Measurements from ENCODE around the gene ADAMTS14.
"Not testable (repeated sequence)": the region's sequence is repeated elsewhere in the genome, so short reads cannot be mapped to it uniquely, and the experiment has no call there.

The ADAMTS14 gene

DNA sequence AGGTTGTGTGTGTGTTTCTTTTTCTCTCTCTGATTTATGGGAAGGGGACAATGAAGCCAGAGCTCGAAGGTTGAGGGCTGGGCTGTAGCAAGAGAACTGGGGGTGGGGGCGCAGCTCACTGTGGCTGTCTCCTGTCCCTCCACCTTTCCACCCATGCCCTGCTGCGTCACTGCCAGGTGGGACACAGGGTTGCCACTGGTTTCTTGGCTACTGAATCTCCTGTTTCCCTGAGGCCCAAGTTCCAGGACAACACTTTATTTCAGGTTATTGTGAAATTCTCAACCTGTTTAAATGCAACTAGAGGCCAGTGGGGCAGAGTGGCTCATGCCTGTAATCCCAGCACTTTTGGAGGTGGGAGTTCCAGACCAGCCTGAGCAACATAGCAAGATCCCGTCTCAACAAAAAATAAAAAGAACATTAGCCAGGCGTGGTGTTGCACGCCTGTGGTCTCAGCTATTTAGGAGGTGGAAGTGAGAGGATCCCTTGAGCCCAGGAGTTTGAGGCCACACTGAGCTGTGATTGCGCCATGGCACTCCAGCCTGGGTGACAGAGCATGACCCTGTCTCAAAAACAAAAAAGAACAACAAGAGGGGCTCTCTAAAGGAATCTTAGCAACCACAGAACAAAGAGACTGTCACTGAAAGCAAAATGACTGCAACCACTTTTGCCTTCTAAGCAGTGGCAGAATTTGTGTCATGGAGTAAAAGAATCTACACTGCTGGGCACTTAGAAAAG, 90.3 kb downstream of the ADAMTS14 start:
- DNase-seq, result no peak
- H3K9me2 ChIP-seq (replicated peaks; ENCODE audit: insufficient read depth, low read length), result no peaks in the 10 kb centered on the region
- no peak overlapping the region for H3K9ac ChIP-seq (ENCODE audit: low read length)
- H4K20me1 ChIP-seq (ENCODE audit: insufficient read depth, low read length), result no peaks in the 10 kb centered on the region
- no peaks in the 10 kb centered on the region for H3K9me3 ChIP-seq (replicated peaks; ENCODE audit: insufficient read depth, low read length)
- H3K4me3 ChIP-seq (ENCODE audit: low read length), result no peak overlapping the region
- no peaks in the 10 kb centered on the region for H3F3A ChIP-seq (ENCODE audit: insufficient read depth, low read length)
- H3K79me2 ChIP-seq (ENCODE audit: low read length), result no peaks in the 10 kb centered on the region
- H3K36me3 ChIP-seq (replicated peaks; ENCODE audit: insufficient read depth, low read length), result no peaks in the 10 kb centered on the region
- TF ChIP-seq EZH2phosphoT487 (IDR thresholded peaks at IDR 0.05; ENCODE audit: low read length), result no peak
- TF ChIP-seq EZH2 (optimal IDR thresholded peaks at IDR 0.05; ENCODE audit: low read depth, low read length), result no peak
- TF ChIP-seq, protein P1, sequence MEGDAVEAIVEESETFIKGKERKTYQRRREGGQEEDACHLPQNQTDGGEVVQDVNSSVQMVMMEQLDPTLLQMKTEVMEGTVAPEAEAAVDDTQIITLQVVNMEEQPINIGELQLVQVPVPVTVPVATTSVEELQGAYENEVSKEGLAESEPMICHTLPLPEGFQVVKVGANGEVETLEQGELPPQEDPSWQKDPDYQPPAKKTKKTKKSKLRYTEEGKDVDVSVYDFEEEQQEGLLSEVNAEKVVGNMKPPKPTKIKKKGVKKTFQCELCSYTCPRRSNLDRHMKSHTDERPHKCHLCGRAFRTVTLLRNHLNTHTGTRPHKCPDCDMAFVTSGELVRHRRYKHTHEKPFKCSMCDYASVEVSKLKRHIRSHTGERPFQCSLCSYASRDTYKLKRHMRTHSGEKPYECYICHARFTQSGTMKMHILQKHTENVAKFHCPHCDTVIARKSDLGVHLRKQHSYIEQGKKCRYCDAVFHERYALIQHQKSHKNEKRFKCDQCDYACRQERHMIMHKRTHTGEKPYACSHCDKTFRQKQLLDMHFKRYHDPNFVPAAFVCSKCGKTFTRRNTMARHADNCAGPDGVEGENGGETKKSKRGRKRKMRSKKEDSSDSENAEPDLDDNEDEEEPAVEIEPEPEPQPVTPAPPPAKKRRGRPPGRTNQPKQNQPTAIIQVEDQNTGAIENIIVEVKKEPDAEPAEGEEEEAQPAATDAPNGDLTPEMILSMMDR (IDR thresholded peaks at IDR 0.05; ENCODE audit: low read length), result no peak
- H3K27me3 ChIP-seq (replicated peaks; ENCODE audit: insufficient read depth, low read length), result no peaks in the 10 kb centered on the region
- no peak overlapping the region for H3K4me2 ChIP-seq (ENCODE audit: low read depth, low read length)
- H3K27ac ChIP-seq (ENCODE audit: low read length), result no peak overlapping the region
- H2AFZ ChIP-seq (ENCODE audit: low read length), result no peak overlapping the region
- H3K4me1 ChIP-seq (ENCODE audit: low read length), result no peaks in the 10 kb centered on the region

DNA sequence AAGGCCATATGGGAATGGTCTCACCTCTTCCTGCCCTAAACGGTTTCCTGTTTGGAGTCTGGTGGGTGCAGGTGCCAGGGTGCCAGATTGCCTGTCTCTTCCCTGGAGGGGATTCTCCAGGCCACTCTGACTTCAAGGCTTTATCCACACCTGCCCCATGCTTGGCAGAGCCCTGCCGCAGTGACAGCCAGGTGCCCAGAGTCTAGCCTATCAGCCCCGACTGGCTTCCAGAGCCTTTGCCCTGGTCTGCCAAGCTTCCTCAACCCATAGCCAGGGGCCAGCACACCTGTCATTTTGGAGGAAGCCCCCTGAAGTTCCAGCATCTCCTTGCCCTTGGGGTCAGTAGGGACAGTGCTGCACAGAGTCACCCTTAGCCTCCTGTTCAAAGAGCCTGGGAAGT, 91.3 kb downstream of the ADAMTS14 start:
- Histone ChIP-seq H3K36me3 (replicated peaks; ENCODE audit: insufficient read depth, low read length) (no peaks in the 10 kb centered on the region), H3K9me3 (replicated peaks; ENCODE audit: insufficient read depth, low read length) (no peaks in the 10 kb centered on the region), H2AFZ (ENCODE audit: low read length) (no peak overlapping the region), H3K79me2 (ENCODE audit: low read length) (no peaks in the 10 kb centered on the region), H3F3A (ENCODE audit: insufficient read depth, low read length) (no peaks in the 10 kb centered on the region), H3K27ac (ENCODE audit: low read length) (no peak overlapping the region), H3K4me1 (ENCODE audit: low read length) (no peaks in the 10 kb centered on the region), H3K27me3 (replicated peaks; ENCODE audit: insufficient read depth, low read length) (no peaks in the 10 kb centered on the region), H3K9ac (ENCODE audit: low read length) (no peak overlapping the region), H3K4me2 (ENCODE audit: low read depth, low read length) (no peak overlapping the region), H4K20me1 (ENCODE audit: insufficient read depth, low read length) (no peaks in the 10 kb centered on the region), H3K4me3 (ENCODE audit: low read length) (no peak overlapping the region), H3K9me2 (replicated peaks; ENCODE audit: insufficient read depth, low read length) (no peaks in the 10 kb centered on the region)
- no peak for DNase-seq
- TF ChIP-seq EZH2 (optimal IDR thresholded peaks at IDR 0.05; ENCODE audit: low read depth, low read length), result no peak
- TF ChIP-seq, protein P1 (IDR thresholded peaks at IDR 0.05; ENCODE audit: low read length), result no peak
- TF ChIP-seq EZH2phosphoT487 (IDR thresholded peaks at IDR 0.05; ENCODE audit: low read length), result no peak

DNA sequence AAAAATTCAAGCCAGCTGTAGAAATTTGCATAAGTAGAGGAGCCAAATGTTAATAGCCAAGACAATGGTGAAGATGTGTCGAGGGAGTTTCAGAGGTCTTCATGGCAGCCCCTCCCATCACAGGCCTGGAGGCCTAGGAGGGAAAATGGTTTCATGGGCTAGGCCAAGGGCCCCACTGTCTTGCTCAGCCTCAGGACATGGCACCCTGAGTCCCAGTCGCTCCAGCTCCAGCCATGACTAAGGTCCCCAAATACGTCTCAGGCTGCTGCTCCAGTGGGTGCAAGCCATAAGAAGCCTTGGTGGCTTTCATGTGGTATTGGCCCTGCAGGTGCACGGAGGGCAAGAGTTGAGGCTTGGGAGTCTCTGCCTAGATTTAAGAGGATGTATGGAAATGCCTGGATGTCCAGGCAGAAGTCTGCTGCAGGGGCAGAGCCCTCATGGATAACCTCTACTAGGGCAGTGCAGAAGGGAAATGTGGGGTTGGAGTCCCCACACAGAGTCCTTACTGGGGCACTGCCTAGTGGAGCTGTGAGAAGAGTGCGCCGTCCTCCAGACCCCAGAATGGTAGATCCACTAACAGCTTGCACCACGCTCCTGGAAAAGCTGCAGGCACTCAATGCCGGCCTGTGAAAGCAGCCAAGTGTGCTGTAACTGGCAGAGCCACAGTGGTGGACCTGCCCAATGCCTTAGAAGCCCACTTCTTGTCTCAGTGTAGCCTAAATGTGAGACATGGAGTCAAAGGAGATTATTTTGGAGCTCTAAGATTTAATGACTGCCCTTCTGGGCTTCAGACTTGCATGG, 93.7 kb downstream of the ADAMTS14 start:
- Histone ChIP-seq H4K20me1 (ENCODE audit: insufficient read depth, low read length) (no peaks in the 10 kb centered on the region), H3K27me3 (replicated peaks; ENCODE audit: insufficient read depth, low read length) (no peaks in the 10 kb centered on the region), H3K9me2 (replicated peaks; ENCODE audit: insufficient read depth, low read length) (no peaks in the 10 kb centered on the region), H3K4me3 (ENCODE audit: low read length) (no peak overlapping the region), H3K36me3 (replicated peaks; ENCODE audit: insufficient read depth, low read length) (no peaks in the 10 kb centered on the region), H3K9ac (ENCODE audit: low read length) (no peak overlapping the region), H3K27ac (ENCODE audit: low read length) (no peak overlapping the region), H3F3A (ENCODE audit: insufficient read depth, low read length) (no peaks in the 10 kb centered on the region), H2AFZ (ENCODE audit: low read length) (no peak overlapping the region), H3K79me2 (ENCODE audit: low read length) (no peaks in the 10 kb centered on the region), H3K9me3 (replicated peaks; ENCODE audit: insufficient read depth, low read length) (no peaks in the 10 kb centered on the region), H3K4me2 (ENCODE audit: low read depth, low read length) (no peak overlapping the region), H3K4me1 (ENCODE audit: low read length) (no peaks in the 10 kb centered on the region)
- TF ChIP-seq EZH2phosphoT487 (IDR thresholded peaks at IDR 0.05; ENCODE audit: low read length), result no peak
- TF ChIP-seq EZH2 (optimal IDR thresholded peaks at IDR 0.05; ENCODE audit: low read depth, low read length), result no peak
- TF ChIP-seq, protein P1 (IDR thresholded peaks at IDR 0.05; ENCODE audit: low read length), result no peak
- DNase-seq, result no peak

DNA sequence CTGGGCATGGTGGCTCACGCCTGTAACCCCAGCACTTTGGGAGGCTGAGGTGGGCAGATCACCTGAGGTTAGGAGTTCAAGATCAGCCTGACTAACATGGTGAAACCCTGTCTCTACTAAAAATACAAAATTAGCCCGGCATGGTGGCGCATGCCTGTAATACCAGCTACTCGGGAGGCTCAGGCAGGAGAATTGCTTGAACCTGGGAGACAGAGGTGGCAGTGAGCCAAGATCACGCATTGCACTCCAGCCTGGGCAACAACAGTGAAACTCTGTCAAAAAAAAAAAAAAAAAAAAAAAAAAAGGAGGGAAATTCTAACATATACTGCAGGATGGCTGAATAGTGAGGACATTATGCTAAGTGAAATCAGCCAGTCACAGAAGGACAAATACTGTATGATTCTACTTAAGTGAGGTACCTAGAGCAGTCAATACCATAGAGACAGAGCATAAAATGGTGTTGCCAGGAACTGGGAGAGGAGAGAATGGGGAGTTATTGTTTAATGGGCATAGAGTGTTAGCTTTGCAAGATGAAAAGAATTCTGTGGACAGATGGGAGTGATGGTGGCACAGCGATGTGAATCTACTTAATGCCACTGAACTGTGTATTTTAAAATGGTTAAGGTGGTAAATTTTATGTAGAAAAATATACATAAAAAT, 95.8 kb downstream of the ADAMTS14 start:
- H3K9me2 ChIP-seq (replicated peaks; ENCODE audit: insufficient read depth, low read length); H3K4me1 ChIP-seq (ENCODE audit: low read length); H3K4me2 ChIP-seq (ENCODE audit: low read depth, low read length); H3K36me3 ChIP-seq (replicated peaks; ENCODE audit: insufficient read depth, low read length); DNase-seq; H3K9me3 ChIP-seq (replicated peaks; ENCODE audit: insufficient read depth, low read length); H3K27me3 ChIP-seq (replicated peaks; ENCODE audit: insufficient read depth, low read length); H3F3A ChIP-seq (ENCODE audit: insufficient read depth, low read length); H3K9ac ChIP-seq (ENCODE audit: low read length); H3K4me3 ChIP-seq (ENCODE audit: low read length); H3K27ac ChIP-seq (ENCODE audit: low read length); H4K20me1 ChIP-seq (ENCODE audit: insufficient read depth, low read length); H2AFZ ChIP-seq (ENCODE audit: low read length); H3K79me2 ChIP-seq (ENCODE audit: low read length): not testable (repeated sequence)
